SK-N-SH (cell line): Measurements from ENCODE around the gene GABRD.

Experiments used
- CTCF ChIP-seq: fragments of 200-600 bp; sonication (generic); IDR thresholded peaks from 2 replicates; pipeline ENCODE4 v1.6.1; 2017; ENCODE audit warnings: antibody characterized with exemption, mild to moderate bottlenecking, moderate library complexity
- MAX ChIP-seq: IDR thresholded peaks from 2 replicates; pipeline ENCODE4 v1.4.0; 2012; ENCODE audit warnings: low read depth
- POLR2AphosphoS5 ChIP-seq: IDR thresholded peaks from 2 replicates; pipeline ENCODE4 v1.6.1; 2012; ENCODE audit warnings: low read depth, low read length

GRCh38 chr1:1971017-1971416 is 48.1 kb upstream of the GABRD start:
- TF ChIP-seq CTCF: no peak
- no peak for TF ChIP-seq MAX
- TF ChIP-seq POLR2AphosphoS5: no peak
